HepG2 (cell line): Measurements from ENCODE around the gene FAM229A. TPM values are rescaled to one million over a fixed set of nuclear protein-coding genes. Genes with fewer than 3 reads are reported as not detected.

Experiments used
- GFI1 ChIP-seq: sonication (generic); formaldehyde crosslinking; IDR thresholded peaks from 2 replicates; pipeline ENCODE4 v1.5.0; 2020; ENCODE audit warnings: missing genetic modification reagents, mild to moderate bottlenecking, borderline replicate concordance
- GTF3A ChIP-seq: sonication (generic); formaldehyde crosslinking; conservative IDR thresholded peaks from 2 replicates; pipeline ENCODE4 v1.4.0; 2020; ENCODE audit warnings: mild to moderate bottlenecking, missing genetic modification reagents
- HOXA3 ChIP-seq: sonication (generic); formaldehyde crosslinking; IDR thresholded peaks from 2 replicates; pipeline ENCODE4 v1.5.0; 2020; ENCODE audit warnings: missing genetic modification reagents
- KDM5B ChIP-seq: sonication (generic); formaldehyde crosslinking; IDR thresholded peaks from 2 replicates; pipeline ENCODE4 v1.4.0; 2020; ENCODE audit warnings: missing genetic modification reagents, mild to moderate bottlenecking, borderline replicate concordance
- KLF16 ChIP-seq, 2 experiments: sonication (generic) in 1 of 2; formaldehyde crosslinking in 1 of 2; IDR thresholded peaks; 2 replicates each; pipeline versions ENCODE4 v1.6.1 to v1.8.0; 2016 to 2023; ENCODE audit warnings: missing genetic modification reagents in 2 of 2, missing compliant biosample characterization in 1 of 2
- MAZ ChIP-seq, 2 experiments: sonication (generic) in 1 of 2; formaldehyde crosslinking in 1 of 2; IDR thresholded peaks; 2 replicates each; pipeline versions ENCODE4 v1.5.0 to v1.6.1; 2012 to 2020; ENCODE audit warnings: low read depth in 2 of 2, mild to moderate bottlenecking in 2 of 2, borderline replicate concordance in 1 of 2, improper control_type of control experiment in 1 of 2, low read length in 1 of 2, missing genetic modification reagents in 1 of 2, moderate library complexity in 1 of 2
- RAD21 ChIP-seq: fragments of 450-650 bp; formaldehyde crosslinking; IDR thresholded peaks from 2 replicates; pipeline ENCODE4 v1.5.0; 2020; ENCODE audit warnings: mild to moderate bottlenecking
- RFX1 ChIP-seq: fragments of 450-650 bp; IDR thresholded peaks from 2 replicates; pipeline ENCODE4 v1.6.1; 2017
- ZBTB20 ChIP-seq: sonication (generic); formaldehyde crosslinking; IDR thresholded peaks from 2 replicates; pipeline ENCODE4 v1.8.1; 2023; ENCODE audit warnings: missing genetic modification reagents, low read depth, mild to moderate bottlenecking, borderline replicate concordance
- ZNF20 ChIP-seq: sonication (generic); formaldehyde crosslinking; IDR thresholded peaks from 2 replicates; pipeline ENCODE4 v1.4.0; 2020; ENCODE audit warnings: mild to moderate bottlenecking, moderate library complexity, missing genetic modification reagents
- ZNF224 ChIP-seq: sonication (generic); formaldehyde crosslinking; IDR thresholded peaks from 2 replicates; pipeline ENCODE4 v1.5.0; 2020; ENCODE audit warnings: mild to moderate bottlenecking, missing genetic modification reagents
- ZNF337 ChIP-seq: sonication (generic); formaldehyde crosslinking; IDR thresholded peaks from 2 replicates; pipeline ENCODE4 v1.5.1; 2020; ENCODE audit warnings: missing genetic modification reagents, low read depth, mild to moderate bottlenecking, borderline replicate concordance
- ZNF33B ChIP-seq: sonication (generic); formaldehyde crosslinking; IDR thresholded peaks from 2 replicates; pipeline ENCODE4 v1.5.1; 2020; ENCODE audit warnings: mild to moderate bottlenecking, missing genetic modification reagents
- ZNF468 ChIP-seq: sonication (generic); formaldehyde crosslinking; IDR thresholded peaks from 2 replicates; pipeline ENCODE4 v1.8.0; 2022; ENCODE audit warnings: mild to moderate bottlenecking, moderate library complexity, missing genetic modification reagents
- ZNF766 ChIP-seq: sonication (generic); formaldehyde crosslinking; IDR thresholded peaks from 2 replicates; pipeline ENCODE4 v1.5.0; 2020; ENCODE audit warnings: missing genetic modification reagents, borderline replicate concordance
- polyA plus RNA-seq, 8 experiments: library from polyadenylated mRNA; depleted of rRNA in 3 of 8; stranded (reverse) in 7 of 8; unstranded in 1 of 8; fragments of >200 nt; fragmentation: Illumina TruSeq in 4 of 8; extraction: Trizol in 4 of 8; gene quantifications; 2 replicates each; pipeline versions ENCODE4 v1.2.1 to v1.2.3, GENCODE V29; 2011 to 2016; ENCODE audit warnings: low read depth in 4 of 8, missing spikeins in 1 of 8, mixed read lengths in 1 of 8; ENCODE audit not compliant: insufficient read depth in 1 of 8
- total RNA-seq, 5 experiments: library from RNA; depleted of rRNA; stranded (reverse); fragments of >200 nt; fragmentation: Illumina TruSeq; extraction: Trizol; gene quantifications; 2 replicates each; pipeline ENCODE4 v1.2.3, GENCODE V29; 2016; ENCODE audit warnings: low read depth in 1 of 5
- TF ChIP-seq, protein P1 (sequence below): sonication (generic); formaldehyde crosslinking; IDR thresholded peaks from 2 replicates; pipeline ENCODE4 v1.4.0; 2020; ENCODE audit warnings: mild to moderate bottlenecking, missing genetic modification reagents
- TF ChIP-seq, protein P2 (sequence below): sonication (generic); formaldehyde crosslinking; IDR thresholded peaks from 2 replicates; pipeline ENCODE4 v1.8.0; 2022; ENCODE audit warnings: mild to moderate bottlenecking, missing genetic modification reagents, moderate library complexity
- TF ChIP-seq, protein P3 (sequence below): IDR thresholded peaks from 2 replicates; pipeline ENCODE4 v1.6.1; 2016; ENCODE audit warnings: missing compliant biosample characterization, missing genetic modification reagents, borderline replicate concordance
- TF ChIP-seq, protein P4 (sequence below): conservative IDR thresholded peaks from 2 replicates; pipeline ENCODE4 v1.6.1; 2018; ENCODE audit warnings: missing genetic modification reagents
- TF ChIP-seq, protein P5 (sequence below): sonication (generic); formaldehyde crosslinking; IDR thresholded peaks from 2 replicates; pipeline ENCODE4 v1.8.0; 2023; ENCODE audit warnings: mild to moderate bottlenecking, missing genetic modification reagents
- TF ChIP-seq, protein P6 (sequence below): IDR thresholded peaks from 2 replicates; pipeline ENCODE4 v1.6.1; 2016; ENCODE audit warnings: missing genetic modification reagents, missing compliant biosample characterization
- TF ChIP-seq, protein P7 (sequence below): sonication (generic); formaldehyde crosslinking; IDR thresholded peaks from 2 replicates; pipeline ENCODE4 v1.8.0; 2022; ENCODE audit warnings: mild to moderate bottlenecking, missing genetic modification reagents, borderline replicate concordance

The FAM229A gene
- total and polyA plus RNA-seq, 2 of the 13 experiments (the other 11 are each of a cell fraction or from before 2014, with no cell fraction given): 3.2 to 17.6 TPM

DNA sequence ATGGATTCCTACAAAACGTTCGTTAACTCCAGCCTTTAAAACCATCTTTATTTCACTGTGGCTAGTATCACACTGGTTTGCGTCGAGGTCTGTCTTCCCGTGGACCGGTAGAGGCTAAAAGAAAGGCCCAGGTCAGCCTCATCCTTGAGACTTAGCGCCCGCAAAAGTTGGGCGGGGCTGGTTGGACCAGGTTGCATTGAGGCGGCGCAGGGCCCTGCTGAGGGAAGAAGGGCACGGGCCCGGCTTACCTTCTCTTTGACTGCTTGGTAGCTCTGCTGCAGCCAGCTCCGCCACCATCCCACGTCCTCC, 31.5 kb upstream of the FAM229A start (continued):
- TF ChIP-seq, protein P1, sequence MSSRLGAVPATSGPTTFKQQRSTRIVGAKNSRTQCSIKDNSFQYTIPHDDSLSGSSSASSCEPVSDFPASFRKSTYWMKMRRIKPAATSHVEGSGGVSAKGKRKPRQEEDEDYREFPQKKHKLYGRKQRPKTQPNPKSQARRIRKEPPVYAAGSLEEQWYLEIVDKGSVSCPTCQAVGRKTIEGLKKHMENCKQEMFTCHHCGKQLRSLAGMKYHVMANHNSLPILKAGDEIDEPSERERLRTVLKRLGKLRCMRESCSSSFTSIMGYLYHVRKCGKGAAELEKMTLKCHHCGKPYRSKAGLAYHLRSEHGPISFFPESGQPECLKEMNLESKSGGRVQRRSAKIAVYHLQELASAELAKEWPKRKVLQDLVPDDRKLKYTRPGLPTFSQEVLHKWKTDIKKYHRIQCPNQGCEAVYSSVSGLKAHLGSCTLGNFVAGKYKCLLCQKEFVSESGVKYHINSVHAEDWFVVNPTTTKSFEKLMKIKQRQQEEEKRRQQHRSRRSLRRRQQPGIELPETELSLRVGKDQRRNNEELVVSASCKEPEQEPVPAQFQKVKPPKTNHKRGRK: 0 out of 2 replicates have a peak, but pooled peaks have one; percentile 26
- TF ChIP-seq ZNF766 (CRISPR knock-in tag) (no peak), ZNF33B (no peak), HOXA3 (CRISPR knock-in tag) (no peak), MAZ (IDR thresholded peaks at IDR 0.05; ENCODE audit: borderline replicate concordance, low read depth, low read length) (no peak), MAZ (CRISPR knock-in tag; IDR thresholded peaks at IDR 0.05; ENCODE audit: low read depth) (no peak), ZNF468 (CRISPR knock-in tag) (no peak), GTF3A (CRISPR knock-in tag) (no peak), ZNF20 (CRISPR knock-in tag) (no peak), RAD21 (CRISPR knock-in tag) (0 out of 2 replicates have a peak, but pooled peaks have one; percentile 26), ZBTB20 (no peak), KDM5B (CRISPR knock-in tag) (no peak), GFI1 (no peak), ZNF224 (CRISPR knock-in tag) (no peak), KLF16 (CRISPR knock-in tag; IDR thresholded peaks at IDR 0.05) (0 out of 4 replicates have a peak, but pooled peaks of 1 of the 2 experiments have one; percentile 17), ZNF337 (no peak), RFX1 (no peak)
- TF ChIP-seq, protein P2, sequence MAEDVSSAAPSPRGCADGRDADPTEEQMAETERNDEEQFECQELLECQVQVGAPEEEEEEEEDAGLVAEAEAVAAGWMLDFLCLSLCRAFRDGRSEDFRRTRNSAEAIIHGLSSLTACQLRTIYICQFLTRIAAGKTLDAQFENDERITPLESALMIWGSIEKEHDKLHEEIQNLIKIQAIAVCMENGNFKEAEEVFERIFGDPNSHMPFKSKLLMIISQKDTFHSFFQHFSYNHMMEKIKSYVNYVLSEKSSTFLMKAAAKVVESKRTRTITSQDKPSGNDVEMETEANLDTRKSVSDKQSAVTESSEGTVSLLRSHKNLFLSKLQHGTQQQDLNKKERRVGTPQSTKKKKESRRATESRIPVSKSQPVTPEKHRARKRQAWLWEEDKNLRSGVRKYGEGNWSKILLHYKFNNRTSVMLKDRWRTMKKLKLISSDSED: no peak
- TF ChIP-seq, protein P3, sequence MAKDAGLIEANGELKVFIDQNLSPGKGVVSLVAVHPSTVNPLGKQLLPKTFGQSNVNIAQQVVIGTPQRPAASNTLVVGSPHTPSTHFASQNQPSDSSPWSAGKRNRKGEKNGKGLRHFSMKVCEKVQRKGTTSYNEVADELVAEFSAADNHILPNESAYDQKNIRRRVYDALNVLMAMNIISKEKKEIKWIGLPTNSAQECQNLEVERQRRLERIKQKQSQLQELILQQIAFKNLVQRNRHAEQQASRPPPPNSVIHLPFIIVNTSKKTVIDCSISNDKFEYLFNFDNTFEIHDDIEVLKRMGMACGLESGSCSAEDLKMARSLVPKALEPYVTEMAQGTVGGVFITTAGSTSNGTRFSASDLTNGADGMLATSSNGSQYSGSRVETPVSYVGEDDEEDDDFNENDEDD (CRISPR knock-in tag): no peak
- TF ChIP-seq, protein P4, sequence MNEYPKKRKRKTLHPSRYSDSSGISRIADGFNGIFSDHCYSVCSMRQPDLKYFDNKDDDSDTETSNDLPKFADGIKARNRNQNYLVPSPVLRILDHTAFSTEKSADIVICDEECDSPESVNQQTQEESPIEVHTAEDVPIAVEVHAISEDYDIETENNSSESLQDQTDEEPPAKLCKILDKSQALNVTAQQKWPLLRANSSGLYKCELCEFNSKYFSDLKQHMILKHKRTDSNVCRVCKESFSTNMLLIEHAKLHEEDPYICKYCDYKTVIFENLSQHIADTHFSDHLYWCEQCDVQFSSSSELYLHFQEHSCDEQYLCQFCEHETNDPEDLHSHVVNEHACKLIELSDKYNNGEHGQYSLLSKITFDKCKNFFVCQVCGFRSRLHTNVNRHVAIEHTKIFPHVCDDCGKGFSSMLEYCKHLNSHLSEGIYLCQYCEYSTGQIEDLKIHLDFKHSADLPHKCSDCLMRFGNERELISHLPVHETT (CRISPR knock-in tag): no peak
- TF ChIP-seq, protein P5, sequence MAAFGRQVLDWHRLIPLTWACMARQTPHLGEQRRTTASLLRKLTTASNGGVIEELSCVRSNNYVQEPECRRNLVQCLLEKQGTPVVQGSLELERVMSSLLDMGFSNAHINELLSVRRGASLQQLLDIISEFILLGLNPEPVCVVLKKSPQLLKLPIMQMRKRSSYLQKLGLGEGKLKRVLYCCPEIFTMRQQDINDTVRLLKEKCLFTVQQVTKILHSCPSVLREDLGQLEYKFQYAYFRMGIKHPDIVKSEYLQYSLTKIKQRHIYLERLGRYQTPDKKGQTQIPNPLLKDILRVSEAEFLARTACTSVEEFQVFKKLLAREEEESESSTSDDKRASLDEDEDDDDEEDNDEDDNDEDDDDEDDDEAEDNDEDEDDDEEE (CRISPR knock-in tag): no peak
- TF ChIP-seq, protein P6, sequence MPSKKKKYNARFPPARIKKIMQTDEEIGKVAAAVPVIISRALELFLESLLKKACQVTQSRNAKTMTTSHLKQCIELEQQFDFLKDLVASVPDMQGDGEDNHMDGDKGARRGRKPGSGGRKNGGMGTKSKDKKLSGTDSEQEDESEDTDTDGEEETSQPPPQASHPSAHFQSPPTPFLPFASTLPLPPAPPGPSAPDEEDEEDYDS (CRISPR knock-in tag): no peak
- TF ChIP-seq, protein P7, sequence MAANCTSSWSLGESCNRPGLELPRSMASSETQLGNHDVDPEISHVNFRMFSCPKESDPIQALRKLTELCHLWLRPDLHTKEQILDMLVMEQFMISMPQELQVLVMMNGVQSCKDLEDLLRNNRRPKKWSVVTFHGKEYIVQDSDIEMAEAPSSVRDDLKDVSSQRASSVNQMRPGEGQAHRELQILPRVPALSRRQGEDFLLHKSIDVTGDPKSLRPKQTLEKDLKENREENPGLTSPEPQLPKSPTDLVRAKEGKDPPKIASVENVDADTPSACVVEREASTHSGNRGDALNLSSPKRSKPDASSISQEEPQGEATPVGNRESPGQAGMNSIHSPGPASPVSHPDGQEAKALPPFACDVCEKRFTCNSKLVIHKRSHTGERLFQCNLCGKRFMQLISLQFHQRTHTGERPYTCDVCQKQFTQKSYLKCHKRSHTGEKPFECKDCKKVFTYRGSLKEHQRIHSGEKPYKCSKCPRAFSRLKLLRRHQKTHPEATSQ: 0 out of 2 replicates have a peak, but pooled peaks have one; percentile 1
